KMS-11 (cell line): Measurements from ENCODE around the gene RTN4RL1.

Experiments
- H2AFZ ChIP-seq: fragments of 200-600 bp; sonication (generic); 2 replicates; pipeline ENCODE4 v1.6.1; 2016; ENCODE audit warnings: antibody characterized with exemption, mixed run types, low read depth
- H3K27ac ChIP-seq: fragments of 200-600 bp; sonication (generic); 2 replicates; pipeline ENCODE4 v1.6.1; 2016; ENCODE audit warnings: mild to moderate bottlenecking, mixed run types
- H3K27me3 ChIP-seq: fragments of 200-600 bp; sonication (generic); 2 replicates; pipeline ENCODE4 v1.6.1; 2017; ENCODE audit warnings: mild to moderate bottlenecking, low read depth, mixed run types, moderate library complexity; ENCODE audit not compliant: insufficient read depth
- H3K36me3 ChIP-seq: fragments of 200-600 bp; sonication (generic); 2 replicates; pipeline ENCODE4 v1.6.1; 2017; ENCODE audit warnings: mild to moderate bottlenecking, mixed run types; ENCODE audit not compliant: insufficient read depth
- H3K4me1 ChIP-seq: fragments of 200-600 bp; sonication (generic); 2 replicates; pipeline ENCODE4 v1.6.1; 2016; ENCODE audit warnings: mild to moderate bottlenecking, low read depth, mixed run types; ENCODE audit not compliant: poor library complexity, severe bottlenecking
- H3K4me2 ChIP-seq: fragments of 200-600 bp; sonication (generic); 2 replicates; pipeline ENCODE4 v1.7.0; 2016; ENCODE audit warnings: mild to moderate bottlenecking, mixed run types
- H3K4me3 ChIP-seq: fragments of 200-600 bp; sonication (generic); IDR thresholded peaks from 2 replicates; pipeline ENCODE4 v1.6.1; 2017; ENCODE audit warnings: low read depth, low read length, mixed read lengths; ENCODE audit not compliant: insufficient read depth
- H3K79me2 ChIP-seq: fragments of 200-600 bp; sonication (generic); 2 replicates; pipeline ENCODE4 v1.6.1; 2016; ENCODE audit warnings: low read depth, mixed run types; ENCODE audit not compliant: insufficient read depth
- H3K9ac ChIP-seq: fragments of 200-600 bp; sonication (generic); 2 replicates; pipeline ENCODE4 v1.6.1; 2016; ENCODE audit warnings: mild to moderate bottlenecking, mixed run types
- H4K20me1 ChIP-seq: fragments of 200-600 bp; sonication (generic); 2 replicates; pipeline ENCODE4 v1.6.1; 2016; ENCODE audit warnings: mild to moderate bottlenecking, mixed run types; ENCODE audit not compliant: insufficient read depth
- CTCF ChIP-seq: fragments of 200-600 bp; sonication (generic); conservative IDR thresholded peaks from 2 replicates; pipeline ENCODE4 v1.6.1; 2017; ENCODE audit warnings: low read depth, mild to moderate bottlenecking, antibody characterized with exemption, low read length, moderate library complexity, mixed read lengths

Gene RTN4RL1

GRCh38 chr17:1933875-1934715 is 91.0 kb downstream of the RTN4RL1 start:
- Histone ChIP-seq H3K4me3 (no peak overlapping the region), H3K4me1 (no peaks in the 10 kb centered on the region), H3K4me2 (no peak overlapping the region), H3K36me3 (no peaks in the 10 kb centered on the region), H3K27ac (no peak overlapping the region), H2AFZ (no peak overlapping the region), H3K27me3 (peaks cover 42% of the 10 kb centered on the region), H4K20me1 (no peaks in the 10 kb centered on the region), H3K9ac (no peak overlapping the region), H3K79me2 (no peaks in the 10 kb centered on the region)
- TF ChIP-seq CTCF = no peak

GRCh38 chr17:1931844-1932579 is 93.1 kb downstream of the RTN4RL1 start:
- Histone ChIP-seq H3K4me2 (no peak overlapping the region), H3K27ac (no peak overlapping the region), H4K20me1 (no peaks in the 10 kb centered on the region), H3K4me1 (no peaks in the 10 kb centered on the region), H3K79me2 (no peaks in the 10 kb centered on the region), H3K36me3 (no peaks in the 10 kb centered on the region), H3K27me3 (peaks cover 49% of the 10 kb centered on the region), H2AFZ (no peak overlapping the region), H3K4me3 (no peak overlapping the region), H3K9ac (no peak overlapping the region)
- no peak for TF ChIP-seq CTCF

GRCh38 chr17:1930337-1930645 is 94.8 kb downstream of the RTN4RL1 start:
- H4K20me1 ChIP-seq = no peaks in the 10 kb centered on the region
- H3K9ac ChIP-seq = no peak overlapping the region
- no peaks in the 10 kb centered on the region for H3K36me3 ChIP-seq
- H3K79me2 ChIP-seq = no peaks in the 10 kb centered on the region
- no peak overlapping the region for H2AFZ ChIP-seq
- peaks cover 53% of the 10 kb centered on the region for H3K27me3 ChIP-seq
- no peak for TF ChIP-seq CTCF
- H3K4me3 ChIP-seq = no peak overlapping the region
- H3K27ac ChIP-seq = no peak overlapping the region
- no peak overlapping the region for H3K4me2 ChIP-seq
- H3K4me1 ChIP-seq = no peaks in the 10 kb centered on the region

- Histone ChIP-seq H3K36me3 (no peaks in the 10 kb centered on the region), H4K20me1 (no peaks in the 10 kb centered on the region), H2AFZ (no peak overlapping the region), H3K4me2 (no peak overlapping the region), H3K27me3 (peaks cover 42% of the 10 kb centered on the region; the same call in 1 of the 2 replicates), H3K79me2 (no peaks in the 10 kb centered on the region), H3K4me1 (no peaks in the 10 kb centered on the region), H3K4me3 (no peak overlapping the region), H3K27ac (no peak overlapping the region), H3K9ac (no peak overlapping the region)
- no peak for TF ChIP-seq CTCF
Measured at GRCh38 chr17:1928976-1929375, 96.2 kb downstream of the RTN4RL1 start.
